K562 (cell line): Measurements from ENCODE around the gene DGCR8. TPM values are rescaled to one million over a fixed set of nuclear protein-coding genes. Genes with fewer than 3 reads are reported as not detected.

ENCODE experiments used
- ATAC-seq: fragments of 200-7000 bp; cut with Tn5 transposase; 3 replicates; pipeline ENCODE4 v1.9.1; 2020; ENCODE audit warnings: moderate library complexity
- BruUV-seq: library from RNA; stranded (reverse); fragments of 400-500 nt; replicated peaks from 2 replicates; lab custom pipeline; 2021; lab: Mats Ljungman, UMichigan
- CTCF ChIA-PET: fragments of 300-600 bp; formaldehyde crosslinking; extraction: SDS; loops from one replicate; lab custom pipeline; 2021; ENCODE audit warnings: low intra/inter-chr PET ratio; lab: Yijun Ruan, JAX
- POLR2A ChIA-PET: fragments of 300-600, 350-650 bp; sonication (Branson Sonifier 250); formaldehyde crosslinking; extraction: SDS; loops from one replicate; lab custom pipeline; 2021; ENCODE audit warnings: antibody characterized with exemption, inconsistent platforms; lab: Yijun Ruan, JAX
- DNase-seq, 4 experiments: peaks; one replicate each; pipeline versions ENCODE4 v3.0.0 to v3.0.0-alpha.2; 2011 to 2018; ENCODE audit warnings: low spot score in 3 of 4, mixed read lengths in 3 of 4; ENCODE audit errors: extremely low read depth in 1 of 4
- FAIRE-seq: peaks from 2 replicates; lab custom pipeline; 2011; peaks lifted over from hg19 to GRCh38; lab: Jason Lieb, UNC
- H2AFZ ChIP-seq: 2 replicates; pipeline ENCODE4 v1.6.0; 2011; ENCODE audit warnings: low read depth, low read length, control low read depth, inconsistent platforms
- H3K27ac ChIP-seq: fragments of 200-600 bp; 3 replicates; pipeline ENCODE4 v1.8.0; 2011; ENCODE audit warnings: low read depth, mild to moderate bottlenecking, control low read depth, inconsistent platforms, low read length, moderate library complexity, mixed read lengths; ENCODE audit errors: extremely low read depth
- H3K27me3 ChIP-seq, 2 experiments: fragments of 300-600 bp in 1 of 2; 2 replicates in 1 of 2; 3 replicates in 1 of 2; pipeline versions ENCODE4 v1.6.0 to v1.8.0; 2011; ENCODE audit warnings: inconsistent platforms in 2 of 2, low read length in 2 of 2, mild to moderate bottlenecking in 1 of 2, mixed read lengths in 1 of 2, moderate library complexity in 1 of 2; ENCODE audit not compliant: control insufficient read depth in 2 of 2, insufficient read depth in 2 of 2
- H3K36me3 ChIP-seq: fragments of 300-600 bp; 3 replicates; pipeline ENCODE4 v1.8.0; 2011; ENCODE audit warnings: mild to moderate bottlenecking, low read length, inconsistent platforms; ENCODE audit not compliant: control insufficient read depth, insufficient read depth
- H3K4me1 ChIP-seq, 2 experiments: fragments of 200-600 bp in 1 of 2; replicated peaks in 1 of 2; 2 replicates in 1 of 2; 3 replicates in 1 of 2; pipeline versions ENCODE4 v1.5.1 to v1.8.0; 2011; ENCODE audit warnings: inconsistent platforms in 2 of 2, low read length in 2 of 2, mild to moderate bottlenecking in 1 of 2, mixed read lengths in 1 of 2, moderate library complexity in 1 of 2; ENCODE audit not compliant: control insufficient read depth in 2 of 2, insufficient read depth in 2 of 2
- H3K4me2 ChIP-seq: 2 replicates; pipeline ENCODE4 v1.6.1; 2011; ENCODE audit warnings: low read length, control low read depth, inconsistent platforms, mixed read lengths; ENCODE audit not compliant: insufficient read depth
- H3K4me3 ChIP-seq: fragments of 200-600 bp; sonication (generic), shearing (Covaris generic); 2 replicates; pipeline ENCODE4 v1.5.1; 2016; ENCODE audit warnings: control low read depth, inconsistent platforms
- H3K79me2 ChIP-seq: fragments of 200-600 bp; 3 replicates; pipeline ENCODE4 v1.8.0; 2011; ENCODE audit warnings: low read length, inconsistent platforms; ENCODE audit not compliant: control insufficient read depth, insufficient read depth
- H3K9ac ChIP-seq, 2 experiments: 2 replicates each; pipeline versions ENCODE4 v1.6.0 to v1.6.1; 2011; ENCODE audit warnings: low read depth in 2 of 2, low read length in 2 of 2, control low read depth in 1 of 2, inconsistent platforms in 1 of 2, mild to moderate bottlenecking in 1 of 2, mixed read lengths in 1 of 2; ENCODE audit not compliant: insufficient read depth in 1 of 2
- H3K9me1 ChIP-seq: one replicate; pipeline ENCODE4 v1.6.0; 2011; ENCODE audit warnings: inconsistent platforms, mild to moderate bottlenecking, low read length, moderate library complexity; ENCODE audit not compliant: control insufficient read depth, insufficient read depth
- H3K9me3 ChIP-seq: replicated peaks from 2 replicates; pipeline ENCODE4 v1.5.1; 2011; ENCODE audit warnings: low read depth, low read length, inconsistent platforms; ENCODE audit not compliant: control insufficient read depth, insufficient read depth
- H4K20me1 ChIP-seq: replicated peaks from 2 replicates; pipeline ENCODE4 v1.6.1; 2011; ENCODE audit warnings: low read length, inconsistent platforms, mixed read lengths; ENCODE audit not compliant: control insufficient read depth, insufficient read depth
- FOXO4 ChIP-seq: fragments of 450-650 bp; formaldehyde crosslinking; IDR thresholded peaks from 2 replicates; pipeline ENCODE4 v1.4.0; 2020; ENCODE audit warnings: mild to moderate bottlenecking, moderate library complexity
- SLC30A9 ChIP-seq: fragments of 250-450 bp; sonication (Bioruptor Pico); IDR thresholded peaks from 2 replicates; pipeline ENCODE4 v1.8.0; 2022; ENCODE audit warnings: mild to moderate bottlenecking, moderate library complexity
- SMAD4 ChIP-seq: fragments of 250-450 bp; sonication (Bioruptor Pico); conservative IDR thresholded peaks from 2 replicates; pipeline ENCODE4 v1.8.0; 2021; ENCODE audit warnings: inconsistent platforms, mild to moderate bottlenecking, moderate library complexity
- WHSC1 ChIP-seq: IDR thresholded peaks from one replicate; pipeline ENCODE4 v1.6.1; 2012; ENCODE audit warnings: low read length, control low read depth, inconsistent platforms
- XRCC3 ChIP-seq: fragments of 450-650 bp; IDR thresholded peaks from 2 replicates; pipeline ENCODE4 v1.6.1; 2017; ENCODE audit warnings: mild to moderate bottlenecking, moderate library complexity
- ZNF57 ChIP-seq: fragments of 450-650 bp; formaldehyde crosslinking; IDR thresholded peaks from 2 replicates; pipeline ENCODE4 v1.4.0; 2020; ENCODE audit warnings: mild to moderate bottlenecking, moderate library complexity
- ZNF586 ChIP-seq: fragments of 450-650 bp; formaldehyde crosslinking; conservative IDR thresholded peaks from 2 replicates; pipeline ENCODE4 v1.4.0; 2020; ENCODE audit warnings: mild to moderate bottlenecking, moderate library complexity
- ZNF707 ChIP-seq: fragments of 250-450 bp; sonication (Bioruptor Pico); conservative IDR thresholded peaks from 2 replicates; pipeline ENCODE4 v1.8.0; 2022; ENCODE audit warnings: inconsistent platforms, mild to moderate bottlenecking, moderate library complexity
- WGBS: fragments of 100-300 bp; shearing (Covaris generic); methylation state at CpG from one replicate; pipeline ENCODE4 v1.1.6; 2016; ENCODE audit warnings: low coverage, mixed read lengths; ENCODE audit not compliant: insufficient coverage; ENCODE audit errors: missing lambda C conversion rate; 5-methylcytosine and 5-hydroxymethylcytosine counted together
- in situ Hi-C: fragments of 300-500 bp; cut with MboI; formaldehyde crosslinking; loops from 4 replicates; pipeline ENCODE4 v1.15.0; 2018; ENCODE audit warnings: inconsistent platforms, mixed read lengths
- intact Hi-C: fragments of 100-400 bp; cut with micrococcal nuclease; formaldehyde crosslinking; loops from 2 replicates; pipeline ENCODE4 v1.14.2; 2022
- polyA plus RNA-seq, 8 experiments: library from polyadenylated mRNA; depleted of rRNA in 4 of 8; stranded (reverse) in 5 of 8; unstranded in 3 of 8; fragments of >200 nt; fragmentation: Nextera tagmentation in 2 of 8; fragmentation: Illumina TruSeq in 1 of 8; extraction: Ambion mirVana in 2 of 8; extraction: Trizol in 1 of 8; gene quantifications; 2 replicates each; pipeline versions ENCODE4 v1.2.1 to v1.2.3, GENCODE V29; 2011 to 2014; ENCODE audit warnings: inconsistent platforms in 1 of 8, missing spikeins in 1 of 8
- total RNA-seq, 7 experiments: library from RNA; depleted of rRNA in 6 of 7; stranded (reverse); fragments of >200 nt in 6 of 7; fragmentation: Illumina TruSeq in 2 of 7; extraction: Trizol in 2 of 7; gene quantifications; 2 replicates each; pipeline versions ENCODE4 v1.2.1 to v1.2.3, GENCODE V29; 2011 to 2021; ENCODE audit warnings: low replicate concordance in 1 of 7

DGCR8 gene
- total and polyA plus RNA-seq, 9 of the 15 experiments (the other 6 are each of a cell fraction or from before 2014, with no cell fraction given): 5.9 to 144 (median 80.1) TPM

- no peak overlapping the region for H3K27ac ChIP-seq
- BruUV-seq: TSS peak; percentile 5
Measured at GRCh38 chr22:20086763-20087162, 6.7 kb downstream of the DGCR8 start.

More at GRCh38 chr22:20086763-20087162, 6.7 kb downstream of the DGCR8 start:
- Histone ChIP-seq H3K27me3 (no peaks in the 10 kb centered on the region), H3K9me1 (peaks cover 14% of the 10 kb centered on the region), H3K9me3 (no peaks in the 10 kb centered on the region), H3K4me2 (no peak overlapping the region), H2AFZ (no peak overlapping the region), H3K9ac (peak overlapping the region in 1 of 2 experiments; percentile 39; a peak in 1 of 4 replicates), H3K36me3 (peaks cover 96% of the 10 kb centered on the region), H4K20me1 (peaks cover 32% of the 10 kb centered on the region), H3K4me3 (no peak overlapping the region), H3K79me2 (peaks cover 93% of the 10 kb centered on the region)
- intact Hi-C loops: no loop called here
- ATAC-seq (no peak), DNase-seq (no peak), FAIRE-seq (no peak)
- CTCF ChIA-PET: interaction anchor here (0.5 to 0.7 kb wide), 3 partner anchors 59 to 1561 kb away, joined by 3 read pairs; partner anchors contain the start of gene ARVCF
- in situ Hi-C loops: loop anchor here (5.0 kb wide), 1 partner anchor 114 kb away; no protein-coding TSS in a partner anchor
- 98% methylated on average over 5 of the region's 5 CpGs for WGBS
- POLR2A ChIA-PET: interaction anchor here (0.6 to 19.4 kb wide), 5 partner anchors 6 to 133 kb away, joined by 3 to 513 read pairs (median 4); partner anchors contain the start of genes RANBP1 and TRMT2A
- no peak for TF ChIP-seq ZNF586
- TF ChIP-seq SMAD4 (CRISPR knock-in tag): 0 out of 2 replicates have a peak, but pooled peaks have one; percentile 16
- no peak for TF ChIP-seq SLC30A9 (CRISPR knock-in tag)
- 0 out of 2 replicates have a peak, but pooled peaks have one; percentile 43 for TF ChIP-seq ZNF707 (CRISPR knock-in tag)
- TF ChIP-seq FOXO4 (CRISPR knock-in tag): 0 out of 2 replicates have a peak, but pooled peaks have one; percentile 24
- TF ChIP-seq ZNF57 (CRISPR knock-in tag): 0 out of 2 replicates have a peak, but pooled peaks have one; percentile 4
- no peak for TF ChIP-seq XRCC3
- peak; percentile 61 for TF ChIP-seq WHSC1
- TF ChIP-seq, all 486 proteins: peak for 5
- peaks cover 33 to 45% of the 10 kb centered on the region in 2 experiments for H3K4me1 ChIP-seq
